Endothelial cell of umbilical vein (primary cell): Measurements from ENCODE around the gene TMEM234. TPM values are rescaled to one million over a fixed set of nuclear protein-coding genes. Genes with fewer than 3 reads are reported as not detected.

ENCODE experiments used
- BruUV-seq: library from RNA; stranded (reverse); fragments of 400-500 nt; replicated peaks from 2 replicates; lab custom pipeline; 2021; lab: Mats Ljungman, UMichigan
- CTCF ChIA-PET: fragments of 300-600, 350-600 bp; sonication (Branson Sonifier 250); formaldehyde crosslinking; loops from one replicate; lab custom pipeline; 2021; ENCODE audit warnings: antibody characterized with exemption, inconsistent platforms; lab: Charles Lee
- POLR2A ChIA-PET: fragments of 300-600, 350-600 bp; sonication (Branson Sonifier 250); formaldehyde crosslinking; loops from one replicate; lab custom pipeline; 2021; ENCODE audit warnings: antibody characterized with exemption, inconsistent platforms; lab: Charles Lee
- DNase-seq: peaks from one replicate; pipeline ENCODE4 v3.0.0-alpha.2; 2011; ENCODE audit warnings: low read depth, low spot score
- FAIRE-seq: peaks from 2 replicates; lab custom pipeline; 2011; peaks lifted over from hg19 to GRCh38; lab: Jason Lieb, UNC
- H2AFZ ChIP-seq: 2 replicates; pipeline ENCODE4 v1.6.0; 2012; ENCODE audit warnings: low read depth, low read length, control low read depth, inconsistent platforms
- H3K27ac ChIP-seq: 2 replicates; pipeline ENCODE4 v1.5.1; 2011; ENCODE audit warnings: low read depth, mild to moderate bottlenecking, control low read depth, low read length, moderate library complexity; ENCODE audit not compliant: insufficient read depth
- H3K27me3 ChIP-seq, 2 experiments: 2 replicates each; pipeline versions ENCODE4 v1.6.0 to v1.6.1; 2011; ENCODE audit warnings: low read length in 2 of 2, mixed read lengths in 1 of 2; ENCODE audit not compliant: control insufficient read depth in 2 of 2, insufficient read depth in 2 of 2
- H3K36me3 ChIP-seq, 2 experiments: 2 replicates in 1 of 2; 3 replicates in 1 of 2; pipeline ENCODE4 v1.5.1; 2011; ENCODE audit warnings: low read length in 2 of 2, mild to moderate bottlenecking in 1 of 2, moderate library complexity in 1 of 2; ENCODE audit not compliant: control insufficient read depth in 2 of 2, insufficient read depth in 2 of 2; ENCODE audit errors: extremely low read depth in 1 of 2
- H3K4me1 ChIP-seq: 3 replicates; pipeline ENCODE4 v1.5.1; 2011; ENCODE audit warnings: mild to moderate bottlenecking, low read length; ENCODE audit not compliant: control insufficient read depth, insufficient read depth; ENCODE audit errors: extremely low read depth
- H3K4me2 ChIP-seq: 2 replicates; pipeline ENCODE4 v1.6.1; 2011; ENCODE audit warnings: low read length, control low read depth, mixed read lengths; ENCODE audit not compliant: insufficient read depth
- H3K4me3 ChIP-seq, 3 experiments: fragments of 200-600 bp in 1 of 3; sonication (generic), shearing (Covaris generic) in 1 of 3; replicated peaks in 1 of 3; 2 replicates each; pipeline ENCODE4 v1.5.1; 2011 to 2016; ENCODE audit warnings: control low read depth in 3 of 3, low read length in 3 of 3, mild to moderate bottlenecking in 2 of 3, inconsistent platforms in 1 of 3, low read depth in 1 of 3, moderate library complexity in 1 of 3; ENCODE audit not compliant: insufficient read depth in 1 of 3
- H3K79me2 ChIP-seq: 2 replicates; pipeline ENCODE4 v1.6.0; 2012; ENCODE audit warnings: low read length, inconsistent platforms; ENCODE audit not compliant: control insufficient read depth, insufficient read depth
- H3K9ac ChIP-seq: replicated peaks from 2 replicates; pipeline ENCODE3; 2011; ENCODE audit warnings: low read length, control low read depth; ENCODE audit not compliant: insufficient read depth; ENCODE audit errors: extremely low read depth
- H3K9me1 ChIP-seq: replicated peaks from 3 replicates; pipeline ENCODE4 v1.6.0; 2011; ENCODE audit warnings: mild to moderate bottlenecking, low read length; ENCODE audit not compliant: control insufficient read depth, insufficient read depth; ENCODE audit errors: extremely low read depth
- H3K9me3 ChIP-seq: replicated peaks from 2 replicates; pipeline ENCODE4 v1.5.1; 2012; ENCODE audit warnings: low read length, inconsistent platforms; ENCODE audit not compliant: control insufficient read depth, insufficient read depth
- H4K20me1 ChIP-seq: replicated peaks from 2 replicates; pipeline ENCODE3; 2011; ENCODE audit warnings: mild to moderate bottlenecking, low read length; ENCODE audit not compliant: control insufficient read depth, insufficient read depth; ENCODE audit errors: extremely low read depth
- EZH2 ChIP-seq: IDR thresholded peaks from 2 replicates; pipeline ENCODE4 v1.6.1; 2012; ENCODE audit warnings: borderline replicate concordance, low read depth, mild to moderate bottlenecking, moderate library complexity, low read length, inconsistent platforms; ENCODE audit not compliant: severe bottlenecking
- FOS ChIP-seq: IDR thresholded peaks from 2 replicates; pipeline ENCODE4 v1.6.1; 2011; ENCODE audit warnings: mild to moderate bottlenecking, low read length, moderate library complexity, borderline replicate concordance; ENCODE audit not compliant: insufficient read depth
- GATA2 ChIP-seq: IDR thresholded peaks from 2 replicates; pipeline ENCODE4 v1.7.0; 2011; ENCODE audit warnings: low read depth, mild to moderate bottlenecking, moderate library complexity, mixed read lengths, low read length; ENCODE audit not compliant: insufficient read length, insufficient read depth
- JUN ChIP-seq: IDR thresholded peaks from 2 replicates; pipeline ENCODE4 v1.6.1; 2011; ENCODE audit warnings: borderline replicate concordance, low read depth; ENCODE audit not compliant: insufficient read length, insufficient read depth
- MYC ChIP-seq: IDR thresholded peaks from one replicate; pipeline ENCODE4 v1.6.1; 2011; ENCODE audit warnings: mild to moderate bottlenecking, low read depth, low read length
- POLR2A ChIP-seq: IDR thresholded peaks from 2 replicates; pipeline ENCODE4 v1.6.1; 2012; ENCODE audit warnings: low read depth, mild to moderate bottlenecking, control low read depth, low read length
- POLR2AphosphoS5 ChIP-seq: IDR thresholded peaks from 2 replicates; pipeline ENCODE4 v1.6.1; 2012; ENCODE audit warnings: low read depth, mild to moderate bottlenecking, control low read depth, low read length, moderate library complexity; ENCODE audit not compliant: insufficient read depth
- dilution Hi-C: fragments of 300-500 bp; cut with MboI; formaldehyde crosslinking; loops from one replicate; pipeline ENCODE4 v1.15.0; 2019; ENCODE audit warnings: low sequenced_read_pairs; ENCODE audit not compliant: extremely low pct_ligation_motif_present
- intact Hi-C: fragments of 100-400 bp; cut with micrococcal nuclease; formaldehyde crosslinking; loops from one replicate; pipeline ENCODE4 v1.10.0; 2022
- polyA plus RNA-seq, 4 experiments: library from polyadenylated mRNA; depleted of rRNA in 3 of 4; stranded (reverse) in 3 of 4; unstranded in 1 of 4; fragments of >200 nt; gene quantifications; 2 replicates each; pipeline versions ENCODE4 v1.2.1 to v1.2.3, GENCODE V29; 2011 to 2012; ENCODE audit warnings: missing spikeins in 1 of 4
- total RNA-seq: library from RNA; stranded (reverse); gene quantifications from 2 replicates; pipeline ENCODE4 v1.2.3, GENCODE V29; 2021
- TF ChIP-seq, protein P1 (sequence below): IDR thresholded peaks from 2 replicates; pipeline ENCODE4 v1.6.1; 2011; ENCODE audit not compliant: insufficient read depth, insufficient read length
- TF ChIP-seq, protein P2 (sequence below), 2 donors: IDR thresholded peaks; 1 replicate in 1 of 2; 2 replicates in 1 of 2; pipeline ENCODE4 v1.5.1; 2011; ENCODE audit warnings: low read length in 2 of 2, mild to moderate bottlenecking in 2 of 2, moderate library complexity in 2 of 2, control low read depth in 1 of 2, inconsistent platforms in 1 of 2, low read depth in 1 of 2; ENCODE audit not compliant: insufficient read depth in 1 of 2; ENCODE audit errors: extremely low read depth in 1 of 2

The TMEM234 gene
- total and polyA plus RNA-seq, 2 donors (not counting 3 experiments of a cell fraction or from before 2014, with no cell fraction given): 20.7 to 21.3 TPM

DNA sequence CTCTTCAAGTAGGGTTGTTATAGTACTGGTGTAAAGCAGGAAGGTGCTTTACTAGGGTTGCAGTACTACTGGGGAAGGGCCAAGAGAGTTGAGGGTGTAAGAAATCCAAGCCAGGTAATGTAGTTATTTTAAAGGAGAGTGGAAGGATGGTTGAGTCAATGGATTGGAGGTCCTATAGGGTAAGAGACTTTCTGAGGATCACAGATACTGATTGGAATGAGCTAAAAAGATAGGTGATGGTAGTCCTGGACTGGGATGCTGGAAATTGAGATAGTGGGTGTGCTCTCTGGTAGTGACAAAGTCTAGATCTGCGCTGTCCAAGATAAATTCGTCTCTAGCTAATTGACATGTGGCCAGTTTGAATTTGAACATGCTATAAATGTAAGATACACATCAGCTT lies 35.7 kb downstream of the TMEM234 start:
- DNase-seq (no peak), FAIRE-seq (no peak)
- CTCF ChIA-PET: no interaction called here
- peaks cover 51% of the 10 kb centered on the region for H3K79me2 ChIP-seq
- dilution Hi-C loops (no loop called here), intact Hi-C loops (no loop called here)
- H3K9ac ChIP-seq: no peak overlapping the region
- no peak overlapping the region for H2AFZ ChIP-seq
- no peaks in the 10 kb centered on the region for H3K27me3 ChIP-seq
- POLR2A ChIA-PET: no interaction called here
- no peak overlapping the region for H3K4me2 ChIP-seq
- H3K36me3 ChIP-seq: peaks cover 28 to 36% of the 10 kb centered on the region in 2 experiments
- no peak overlapping the region for H3K27ac ChIP-seq
- no peaks in the 10 kb centered on the region for H3K9me1 ChIP-seq
- BruUV-seq: no TSS peak
- H3K4me1 ChIP-seq: peaks cover 4% of the 10 kb centered on the region
- no peaks in the 10 kb centered on the region for H3K9me3 ChIP-seq
- TF ChIP-seq, protein P1, sequence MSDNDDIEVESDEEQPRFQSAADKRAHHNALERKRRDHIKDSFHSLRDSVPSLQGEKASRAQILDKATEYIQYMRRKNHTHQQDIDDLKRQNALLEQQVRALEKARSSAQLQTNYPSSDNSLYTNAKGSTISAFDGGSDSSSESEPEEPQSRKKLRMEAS: no peak
- TF ChIP-seq GATA2: no peak
- TF ChIP-seq POLR2AphosphoS5: no peak
- no peak for TF ChIP-seq JUN
- no peak for TF ChIP-seq EZH2
- no peak for TF ChIP-seq FOS
- TF ChIP-seq, protein P2, sequence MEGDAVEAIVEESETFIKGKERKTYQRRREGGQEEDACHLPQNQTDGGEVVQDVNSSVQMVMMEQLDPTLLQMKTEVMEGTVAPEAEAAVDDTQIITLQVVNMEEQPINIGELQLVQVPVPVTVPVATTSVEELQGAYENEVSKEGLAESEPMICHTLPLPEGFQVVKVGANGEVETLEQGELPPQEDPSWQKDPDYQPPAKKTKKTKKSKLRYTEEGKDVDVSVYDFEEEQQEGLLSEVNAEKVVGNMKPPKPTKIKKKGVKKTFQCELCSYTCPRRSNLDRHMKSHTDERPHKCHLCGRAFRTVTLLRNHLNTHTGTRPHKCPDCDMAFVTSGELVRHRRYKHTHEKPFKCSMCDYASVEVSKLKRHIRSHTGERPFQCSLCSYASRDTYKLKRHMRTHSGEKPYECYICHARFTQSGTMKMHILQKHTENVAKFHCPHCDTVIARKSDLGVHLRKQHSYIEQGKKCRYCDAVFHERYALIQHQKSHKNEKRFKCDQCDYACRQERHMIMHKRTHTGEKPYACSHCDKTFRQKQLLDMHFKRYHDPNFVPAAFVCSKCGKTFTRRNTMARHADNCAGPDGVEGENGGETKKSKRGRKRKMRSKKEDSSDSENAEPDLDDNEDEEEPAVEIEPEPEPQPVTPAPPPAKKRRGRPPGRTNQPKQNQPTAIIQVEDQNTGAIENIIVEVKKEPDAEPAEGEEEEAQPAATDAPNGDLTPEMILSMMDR (IDR thresholded peaks at IDR 0.05; ENCODE audit: extremely low read depth in 1 of 2, insufficient read depth in 1 of 2, low read depth in 1 of 2, low read length in 2 of 2): no peak
- no peak for TF ChIP-seq POLR2A
- TF ChIP-seq MYC: no peak
- H3K4me3 ChIP-seq: no peak overlapping the region
- no peaks in the 10 kb centered on the region for H4K20me1 ChIP-seq
